ENCODE data around the gene HLCS.
A peak's percentile ranks its signal among the peaks of the same experiment; 100 is the strongest.

Gene HLCS

GRCh38 chr21:36753556-36753955 lies 212.9 kb downstream of the HLCS start:
- no peak for TF ChIP-seq CTCF (conservative IDR thresholded peaks at IDR 0.05; ENCODE audit: control insufficient read depth, insufficient read depth, low read depth, low read length)
- peak; percentile 16 for DNase-seq (ENCODE audit: low read depth)
- H3K4me3 ChIP-seq (ENCODE audit: control insufficient read depth, low read depth, low read length), result no peak overlapping the region

DNA sequence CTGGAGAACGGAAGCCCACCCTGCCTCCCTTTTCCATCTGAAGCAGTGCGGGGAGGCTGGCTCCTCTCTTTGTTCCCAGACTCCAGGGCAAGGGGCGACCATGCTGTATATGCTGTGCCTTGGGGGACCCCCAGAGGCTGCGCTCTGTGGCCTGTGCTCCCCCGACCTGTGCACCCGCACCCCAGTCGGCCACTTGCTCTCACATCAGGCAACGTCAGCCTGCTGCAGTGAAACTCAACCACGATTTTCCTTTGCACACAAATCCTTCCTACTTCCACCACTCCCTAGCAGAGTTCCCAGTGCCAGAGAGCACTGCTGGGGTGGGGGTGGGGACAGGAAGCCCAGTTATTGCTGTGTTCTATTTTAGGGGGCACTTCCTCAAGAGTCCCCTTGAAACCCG lies 215.1 kb downstream of the HLCS start:
- no peak for TF ChIP-seq CTCF (conservative IDR thresholded peaks at IDR 0.05; ENCODE audit: control insufficient read depth, insufficient read depth, low read depth, low read length)
- DNase-seq (ENCODE audit: low read depth), result no peak
- H3K4me3 ChIP-seq (ENCODE audit: control insufficient read depth, low read depth, low read length), result no peak overlapping the region

DNA sequence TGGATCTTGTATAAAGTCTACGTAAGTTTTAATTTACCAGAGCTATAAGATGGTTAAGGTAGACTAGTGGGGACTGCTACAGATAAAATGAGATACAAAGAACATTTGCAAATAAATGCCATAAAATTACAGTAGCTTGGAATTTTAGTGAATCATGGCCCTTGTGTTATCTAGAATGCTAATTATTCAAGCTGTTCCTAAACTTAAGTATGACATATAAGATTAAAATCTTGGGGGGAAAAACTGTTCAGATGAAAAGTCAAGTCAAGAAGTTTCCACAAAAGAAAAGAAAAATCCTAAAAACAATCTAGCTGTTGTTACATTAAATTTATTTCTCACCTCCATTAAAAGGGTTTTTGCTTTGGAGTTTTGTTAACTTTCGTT lies 215.9 kb downstream of the HLCS start:
- TF ChIP-seq CTCF (conservative IDR thresholded peaks at IDR 0.05; ENCODE audit: control insufficient read depth, insufficient read depth, low read depth, low read length), result no peak
- no peak overlapping the region for H3K4me3 ChIP-seq (ENCODE audit: control insufficient read depth, low read depth, low read length)
- DNase-seq (ENCODE audit: low read depth), result no peak

DNA sequence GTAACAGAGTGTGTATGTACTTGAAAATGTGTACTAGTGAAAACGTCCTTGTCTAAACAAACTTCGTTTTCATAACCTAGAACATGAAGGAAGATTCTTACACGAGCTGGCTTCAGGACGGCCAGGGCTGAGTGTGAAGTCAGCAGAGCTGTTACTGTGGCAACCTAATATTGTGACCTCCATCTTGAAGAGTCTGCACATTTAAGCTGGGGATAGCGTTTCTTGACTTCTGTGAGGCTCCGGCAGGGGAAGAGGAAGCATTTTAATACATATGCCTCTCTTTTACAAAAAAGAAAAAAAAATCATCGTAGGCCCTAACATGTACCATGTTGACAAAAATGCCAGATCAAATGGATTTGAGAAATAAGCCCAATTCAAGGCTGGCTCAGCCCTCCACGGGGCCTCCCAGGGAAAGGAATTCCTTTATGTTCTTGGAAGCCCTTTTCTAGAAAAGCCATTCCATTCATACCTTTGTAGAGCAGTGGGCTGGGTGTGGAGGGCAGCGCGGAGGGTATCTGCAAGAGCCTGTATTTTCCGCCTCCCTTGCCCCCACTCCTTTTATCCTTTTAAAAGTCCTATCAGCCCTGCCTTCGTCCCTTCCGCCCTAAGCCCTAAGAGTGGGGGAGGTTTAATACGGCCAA lies 216.4 kb downstream of the HLCS start:
- TF ChIP-seq CTCF (conservative IDR thresholded peaks at IDR 0.05; ENCODE audit: control insufficient read depth, insufficient read depth, low read depth, low read length), result no peak
- DNase-seq (ENCODE audit: low read depth), result peak; percentile 5

DNA sequence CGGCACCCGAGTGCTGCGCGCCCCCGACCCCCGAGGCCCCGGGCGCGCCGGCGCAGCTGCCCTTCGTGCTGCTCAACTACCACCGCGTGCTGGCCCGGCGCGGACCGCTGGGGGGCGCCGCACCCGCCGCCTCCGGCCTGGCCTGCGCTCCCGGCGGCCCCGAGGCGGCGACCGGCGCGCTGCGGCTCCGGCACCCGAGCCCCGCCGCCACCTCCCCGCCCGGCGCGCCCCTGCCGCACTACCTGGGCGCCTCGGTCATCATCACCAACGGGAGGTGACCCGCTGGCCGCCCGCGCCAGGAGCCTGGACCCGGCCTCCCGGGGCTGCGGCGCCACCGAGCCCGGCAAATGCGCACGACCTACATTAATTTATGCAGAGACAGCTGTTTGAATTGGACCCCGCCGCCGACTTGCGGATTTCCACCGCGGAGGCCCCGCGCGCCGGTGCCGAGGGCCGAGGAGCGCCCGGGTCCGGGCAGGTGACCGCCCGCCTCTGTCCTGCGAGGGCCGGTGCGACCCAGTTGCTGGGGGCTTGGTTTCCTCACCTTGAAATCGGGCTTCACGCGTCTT lies 218.6 kb downstream of the HLCS start:
- peak; percentile 13 for DNase-seq (ENCODE audit: low read depth)

More for the DNA sequence above, 216.4 kb downstream of the HLCS start:
- no peak overlapping the region for H3K4me3 ChIP-seq (ENCODE audit: control insufficient read depth, low read depth, low read length)

DNA sequence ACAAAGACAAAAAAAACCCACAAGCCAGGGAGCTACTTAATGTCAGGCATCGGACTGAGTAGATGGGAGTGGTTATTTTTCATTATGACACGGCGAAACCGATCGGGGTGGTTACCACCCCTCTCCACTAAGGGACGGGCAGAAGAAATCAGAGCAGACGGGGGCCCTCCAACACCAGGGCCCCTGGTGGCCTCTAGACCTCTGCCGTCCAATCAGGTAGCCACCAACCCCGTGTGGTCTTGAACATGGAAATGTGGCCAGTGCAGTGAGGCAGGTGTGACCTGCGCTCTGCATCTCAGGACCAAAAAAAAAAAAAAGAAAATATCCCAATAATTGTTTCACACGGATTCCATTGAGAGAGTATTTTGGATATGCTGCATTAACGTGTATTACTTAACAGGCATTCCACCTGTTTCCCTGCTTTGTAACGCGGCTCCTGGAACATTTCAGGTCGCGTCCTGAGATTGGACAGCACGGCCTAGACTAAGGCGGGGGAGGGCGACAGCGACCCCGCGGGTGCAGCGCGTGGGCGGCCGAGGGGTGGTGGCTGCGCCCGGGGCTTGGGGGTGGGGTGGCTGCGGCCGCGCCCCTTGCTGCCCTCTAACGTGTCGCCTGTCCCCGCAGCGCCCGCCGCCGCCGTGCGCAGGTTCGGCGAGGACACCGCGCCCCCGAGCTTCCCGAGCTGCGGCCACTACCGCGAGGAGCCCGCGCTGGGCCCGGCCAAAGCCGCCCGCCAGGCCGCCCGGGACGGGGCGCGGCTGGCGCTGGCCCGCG lies 219.2 kb downstream of the HLCS start:
- H3K4me3 ChIP-seq (ENCODE audit: control insufficient read depth, low read depth, low read length), result no peak overlapping the region
- TF ChIP-seq CTCF (conservative IDR thresholded peaks at IDR 0.05; ENCODE audit: control insufficient read depth, insufficient read depth, low read depth, low read length), result no peak
- DNase-seq (ENCODE audit: low read depth), result no peak

More for the DNA sequence above, 218.6 kb downstream of the HLCS start:
- TF ChIP-seq CTCF (conservative IDR thresholded peaks at IDR 0.05; ENCODE audit: control insufficient read depth, insufficient read depth, low read depth, low read length), result no peak
- H3K4me3 ChIP-seq (ENCODE audit: control insufficient read depth, low read depth, low read length), result no peak overlapping the region
